HEK293 (cell line): ENCODE measurements around the gene SARS2.

Source experiments
- GLI2 ChIP-seq: fragments of 450-650 bp; formaldehyde crosslinking; IDR thresholded peaks from 2 replicates; pipeline ENCODE4; 2017; ENCODE audit warnings: missing biosample characterization, missing genetic modification characterization, low read depth, borderline replicate concordance
- SETDB1 ChIP-seq: IDR thresholded peaks from one replicate; pipeline ENCODE4 v1.6.1; 2017; ENCODE audit warnings: mild to moderate bottlenecking, low read length, moderate library complexity, mixed read lengths; ENCODE audit not compliant: insufficient read length
- YY2 ChIP-seq: fragments of 450-650 bp; formaldehyde crosslinking; IDR thresholded peaks from 2 replicates; pipeline ENCODE4 v1.5.1; 2016; ENCODE audit warnings: missing biosample characterization, missing genetic modification characterization
- ZNF114 ChIP-seq: fragments of 450-650 bp; formaldehyde crosslinking; IDR thresholded peaks from 2 replicates; pipeline ENCODE4 v1.5.0; 2017; ENCODE audit warnings: missing biosample characterization, missing genetic modification characterization
- ZNF292 ChIP-seq: fragments of 450-650 bp; formaldehyde crosslinking; IDR thresholded peaks from 2 replicates; pipeline ENCODE4 v1.5.1; 2016; ENCODE audit warnings: low read depth, missing biosample characterization, missing genetic modification characterization, borderline replicate concordance
- ZNF311 ChIP-seq: fragments of 450-650 bp; formaldehyde crosslinking; IDR thresholded peaks from 2 replicates; pipeline ENCODE4 v1.5.1; 2017; ENCODE audit warnings: missing biosample characterization, missing genetic modification characterization, borderline replicate concordance
- ZNF560 ChIP-seq: fragments of 450-650 bp; formaldehyde crosslinking; IDR thresholded peaks from 2 replicates; pipeline ENCODE4 v1.5.1; 2017; ENCODE audit warnings: missing biosample characterization, missing genetic modification characterization, borderline replicate concordance
- ZNF621 ChIP-seq: fragments of 450-650 bp; formaldehyde crosslinking; IDR thresholded peaks from 2 replicates; pipeline ENCODE4 v1.5.1; 2017; ENCODE audit warnings: missing biosample characterization, missing genetic modification characterization
- ZNF658 ChIP-seq: fragments of 450-650 bp; formaldehyde crosslinking; IDR thresholded peaks from 2 replicates; pipeline ENCODE4; 2016; ENCODE audit warnings: missing biosample characterization, missing genetic modification characterization
- ZNF777 ChIP-seq: fragments of 450-650 bp; formaldehyde crosslinking; IDR thresholded peaks from 2 replicates; pipeline ENCODE4 v1.5.1; 2017; ENCODE audit warnings: missing biosample characterization, missing genetic modification characterization, borderline replicate concordance
- ZNF792 ChIP-seq: fragments of 450-650 bp; formaldehyde crosslinking; IDR thresholded peaks from 2 replicates; pipeline ENCODE4 v1.5.1; 2016; ENCODE audit warnings: missing biosample characterization, missing genetic modification characterization
- TF ChIP-seq, protein P1 (sequence below): fragments of 450-650 bp; formaldehyde crosslinking; IDR thresholded peaks from 2 replicates; pipeline ENCODE4 v1.5.1; 2016; ENCODE audit warnings: missing biosample characterization, missing genetic modification characterization
- TF ChIP-seq, protein P2 (sequence below): fragments of 450-650 bp; formaldehyde crosslinking; IDR thresholded peaks from 2 replicates; pipeline ENCODE4 v1.5.1; 2016; ENCODE audit warnings: missing biosample characterization, missing genetic modification characterization

DNA sequence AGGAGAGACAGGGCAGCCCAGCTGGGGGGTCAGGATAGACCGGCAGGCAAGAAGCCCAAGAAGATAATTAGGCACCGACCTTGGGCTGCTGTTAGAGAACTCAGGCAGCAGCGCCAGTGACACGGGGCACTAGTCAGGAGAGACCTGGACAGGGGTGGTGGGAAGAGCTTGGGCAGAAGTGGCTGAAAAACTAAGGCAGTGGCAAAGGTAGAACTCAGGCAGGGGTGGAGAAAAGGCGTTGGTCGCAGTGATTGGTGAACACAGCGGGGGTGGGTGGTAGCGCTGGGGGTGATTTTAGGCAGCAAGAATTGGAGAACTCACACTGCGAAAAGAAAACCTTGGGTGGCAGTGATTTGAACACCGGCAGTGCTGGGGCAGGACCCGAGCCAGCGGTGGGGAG, 22.9 kb downstream of the SARS2 start:
- TF ChIP-seq, protein P1, sequence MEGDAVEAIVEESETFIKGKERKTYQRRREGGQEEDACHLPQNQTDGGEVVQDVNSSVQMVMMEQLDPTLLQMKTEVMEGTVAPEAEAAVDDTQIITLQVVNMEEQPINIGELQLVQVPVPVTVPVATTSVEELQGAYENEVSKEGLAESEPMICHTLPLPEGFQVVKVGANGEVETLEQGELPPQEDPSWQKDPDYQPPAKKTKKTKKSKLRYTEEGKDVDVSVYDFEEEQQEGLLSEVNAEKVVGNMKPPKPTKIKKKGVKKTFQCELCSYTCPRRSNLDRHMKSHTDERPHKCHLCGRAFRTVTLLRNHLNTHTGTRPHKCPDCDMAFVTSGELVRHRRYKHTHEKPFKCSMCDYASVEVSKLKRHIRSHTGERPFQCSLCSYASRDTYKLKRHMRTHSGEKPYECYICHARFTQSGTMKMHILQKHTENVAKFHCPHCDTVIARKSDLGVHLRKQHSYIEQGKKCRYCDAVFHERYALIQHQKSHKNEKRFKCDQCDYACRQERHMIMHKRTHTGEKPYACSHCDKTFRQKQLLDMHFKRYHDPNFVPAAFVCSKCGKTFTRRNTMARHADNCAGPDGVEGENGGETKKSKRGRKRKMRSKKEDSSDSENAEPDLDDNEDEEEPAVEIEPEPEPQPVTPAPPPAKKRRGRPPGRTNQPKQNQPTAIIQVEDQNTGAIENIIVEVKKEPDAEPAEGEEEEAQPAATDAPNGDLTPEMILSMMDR, result no peak
- TF ChIP-seq ZNF658 (no peak), GLI2 (tag by site-specific recombination) (no peak), ZNF621 (no peak), ZNF292 (tag by site-specific recombination) (no peak), ZNF792 (tag by site-specific recombination) (no peak), ZNF311 (no peak), SETDB1 (no peak), YY2 (tag by site-specific recombination) (no peak), ZNF777 (tag by site-specific recombination) (no peak), ZNF560 (tag by site-specific recombination) (no peak), ZNF114 (tag by site-specific recombination) (no peak)
- TF ChIP-seq, protein P2, sequence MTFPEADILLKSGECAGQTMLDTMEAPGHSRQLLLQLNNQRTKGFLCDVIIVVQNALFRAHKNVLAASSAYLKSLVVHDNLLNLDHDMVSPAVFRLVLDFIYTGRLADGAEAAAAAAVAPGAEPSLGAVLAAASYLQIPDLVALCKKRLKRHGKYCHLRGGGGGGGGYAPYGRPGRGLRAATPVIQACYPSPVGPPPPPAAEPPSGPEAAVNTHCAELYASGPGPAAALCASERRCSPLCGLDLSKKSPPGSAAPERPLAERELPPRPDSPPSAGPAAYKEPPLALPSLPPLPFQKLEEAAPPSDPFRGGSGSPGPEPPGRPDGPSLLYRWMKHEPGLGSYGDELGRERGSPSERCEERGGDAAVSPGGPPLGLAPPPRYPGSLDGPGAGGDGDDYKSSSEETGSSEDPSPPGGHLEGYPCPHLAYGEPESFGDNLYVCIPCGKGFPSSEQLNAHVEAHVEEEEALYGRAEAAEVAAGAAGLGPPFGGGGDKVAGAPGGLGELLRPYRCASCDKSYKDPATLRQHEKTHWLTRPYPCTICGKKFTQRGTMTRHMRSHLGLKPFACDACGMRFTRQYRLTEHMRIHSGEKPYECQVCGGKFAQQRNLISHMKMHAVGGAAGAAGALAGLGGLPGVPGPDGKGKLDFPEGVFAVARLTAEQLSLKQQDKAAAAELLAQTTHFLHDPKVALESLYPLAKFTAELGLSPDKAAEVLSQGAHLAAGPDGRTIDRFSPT, result no peak
